Measurements from ENCODE around the gene VWF. TPM values are rescaled to one million over a fixed set of nuclear protein-coding genes. Genes with fewer than 3 reads are reported as not detected.

Gene VWF
- total and polyA plus RNA-seq, 2 experiments from 2014 or later: 0.42 to 0.56 TPM

GRCh38 chr12:5976196-5976595, 148.3 kb downstream of the VWF start:
- Histone ChIP-seq H3K4me1 (ENCODE audit: insufficient read depth) (no peaks in the 10 kb centered on the region), H3K27ac (ENCODE audit: low read depth) (no peak overlapping the region), H3K9me2 (ENCODE audit: insufficient read depth) (no peaks in the 10 kb centered on the region), H3F3A (replicated peaks; ENCODE audit: low read depth) (no peaks in the 10 kb centered on the region), H2AFZ (no peak overlapping the region), H3K36me3 (ENCODE audit: insufficient read depth) (no peaks in the 10 kb centered on the region), H3K27me3 (ENCODE audit: insufficient read depth) (no peaks in the 10 kb centered on the region), H3K4me2 (no peak overlapping the region), H3K4me3 (no peak overlapping the region), H3K79me2 (replicated peaks; ENCODE audit: insufficient read depth) (no peaks in the 10 kb centered on the region), H4K20me1 (replicated peaks; ENCODE audit: insufficient read depth) (no peaks in the 10 kb centered on the region)
- H3K27me3 Mint-ChIP-seq (ENCODE audit: insufficient read depth, low read depth, poor library complexity): peaks cover 8% of the 10 kb centered on the region
- no peak overlapping the region for H3K4me3 Mint-ChIP-seq
- no peak for DNase-seq (ENCODE audit: low spot score)
- ATAC-seq: no peak
- no peaks in the 10 kb centered on the region for H3K36me3 Mint-ChIP-seq (ENCODE audit: low read depth)
- no peak overlapping the region for H3K27ac Mint-ChIP-seq
- no peaks in the 10 kb centered on the region for H3K4me1 Mint-ChIP-seq
- TF ChIP-seq ZNF462 (CRISPR knock-in tag; IDR thresholded peaks at IDR 0.05) (no peak), ETS1 (IDR thresholded peaks at IDR 0.05) (no peak), EZH2 (IDR thresholded peaks at IDR 0.05; ENCODE audit: low read depth, unreplicated experiment) (no peak), EZH2phosphoT487 (IDR thresholded peaks at IDR 0.05; ENCODE audit: unreplicated experiment) (no peak), ZNF114 (CRISPR knock-in tag; IDR thresholded peaks at IDR 0.05) (no peak), JUNB (IDR thresholded peaks at IDR 0.05; ENCODE audit: unreplicated experiment) (no peak), CREB1 (CRISPR knock-in tag; IDR thresholded peaks at IDR 0.05; ENCODE audit: low read depth) (no peak)
- no peaks in the 10 kb centered on the region for H3K9me3 Mint-ChIP-seq
